ENCODE data around the gene OLFML2B.

The OLFML2B gene

GRCh38 chr1:162020150-162020549 is 3.5 kb downstream of the OLFML2B start:
- TF ChIP-seq GATA2 (IDR thresholded peaks at IDR 0.05; ENCODE audit: low read depth, low read length) (no peak), GATA3 (IDR thresholded peaks at IDR 0.05; ENCODE audit: low read depth, low read length) (no peak)

GRCh38 chr1:162019446-162019845 is 4.2 kb downstream of the OLFML2B start:
- TF ChIP-seq GATA2 (IDR thresholded peaks at IDR 0.05; ENCODE audit: low read depth, low read length) (no peak), GATA3 (IDR thresholded peaks at IDR 0.05; ENCODE audit: low read depth, low read length) (no peak)

- TF ChIP-seq GATA3 (IDR thresholded peaks at IDR 0.05; ENCODE audit: low read depth, low read length) (no peak), GATA2 (IDR thresholded peaks at IDR 0.05; ENCODE audit: low read depth, low read length) (no peak)
Measured at GRCh38 chr1:162019006-162019405, 4.7 kb downstream of the OLFML2B start.

GRCh38 chr1:162018418-162018817 is 5.3 kb downstream of the OLFML2B start:
- no peak for TF ChIP-seq GATA2 (IDR thresholded peaks at IDR 0.05; ENCODE audit: low read depth, low read length)
- TF ChIP-seq GATA3 (IDR thresholded peaks at IDR 0.05; ENCODE audit: low read depth, low read length), result no peak

DNA sequence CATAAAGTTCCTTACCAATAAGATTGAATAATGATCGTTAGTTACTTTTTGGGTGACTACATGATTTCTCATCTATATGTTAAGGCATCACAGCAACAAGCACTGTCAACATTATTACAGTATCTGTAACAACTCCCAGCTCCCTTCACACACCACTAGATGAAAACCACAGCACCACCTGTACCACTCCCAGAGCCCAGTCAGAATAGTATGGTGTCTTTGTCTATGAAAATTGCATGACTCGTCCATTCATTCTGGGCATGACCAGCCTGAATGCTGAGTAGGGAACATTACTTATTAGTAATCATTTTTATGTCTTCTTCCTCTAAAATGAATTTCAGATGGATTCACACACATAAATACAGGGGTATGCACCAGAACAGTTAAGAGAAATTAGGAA is 7.0 kb downstream of the OLFML2B start:
- TF ChIP-seq GATA2 (IDR thresholded peaks at IDR 0.05; ENCODE audit: low read depth, low read length) (no peak), GATA3 (IDR thresholded peaks at IDR 0.05; ENCODE audit: low read depth, low read length) (no peak)

GRCh38 chr1:162015196-162015595 is 8.5 kb downstream of the OLFML2B start:
- TF ChIP-seq GATA2 (IDR thresholded peaks at IDR 0.05; ENCODE audit: low read depth, low read length) (no peak), GATA3 (IDR thresholded peaks at IDR 0.05; ENCODE audit: low read depth, low read length) (no peak)

DNA sequence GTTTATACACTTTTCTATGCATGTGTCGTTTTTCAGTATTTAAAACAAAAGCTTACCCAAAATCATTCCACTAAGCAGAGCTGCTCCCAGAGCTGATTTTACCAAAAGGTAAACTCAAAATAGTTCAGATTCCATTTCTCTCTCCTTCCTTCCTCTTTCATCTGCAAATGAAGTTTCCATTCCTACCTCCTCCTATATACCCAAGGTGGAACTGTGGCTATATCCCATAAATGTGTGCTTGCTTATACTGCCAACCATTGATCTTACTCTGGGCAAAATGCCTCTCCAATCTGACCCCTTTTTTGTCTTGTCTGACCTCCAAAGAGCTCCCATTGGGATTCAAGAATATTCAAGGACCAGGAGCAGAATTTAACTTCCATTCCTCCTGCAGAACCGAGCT is 9.5 kb downstream of the OLFML2B start:
- TF ChIP-seq GATA2 (IDR thresholded peaks at IDR 0.05; ENCODE audit: low read depth, low read length) (no peak), GATA3 (IDR thresholded peaks at IDR 0.05; ENCODE audit: low read depth, low read length) (no peak)

GRCh38 chr1:162013289-162013688 is 10.4 kb downstream of the OLFML2B start:
- no peak for TF ChIP-seq GATA2 (IDR thresholded peaks at IDR 0.05; ENCODE audit: low read depth, low read length)
- TF ChIP-seq GATA3 (IDR thresholded peaks at IDR 0.05; ENCODE audit: low read depth, low read length), result no peak

GRCh38 chr1:162011337-162012012 is 12.2 kb downstream of the OLFML2B start:
- TF ChIP-seq GATA3 (IDR thresholded peaks at IDR 0.05; ENCODE audit: low read depth, low read length), result no peak
- TF ChIP-seq GATA2 (IDR thresholded peaks at IDR 0.05; ENCODE audit: low read depth, low read length), result no peak

- TF ChIP-seq GATA3 (IDR thresholded peaks at IDR 0.05; ENCODE audit: low read depth, low read length) (no peak), GATA2 (IDR thresholded peaks at IDR 0.05; ENCODE audit: low read depth, low read length) (no peak)
Measured at GRCh38 chr1:162010175-162010506, 13.5 kb downstream of the OLFML2B start.

DNA sequence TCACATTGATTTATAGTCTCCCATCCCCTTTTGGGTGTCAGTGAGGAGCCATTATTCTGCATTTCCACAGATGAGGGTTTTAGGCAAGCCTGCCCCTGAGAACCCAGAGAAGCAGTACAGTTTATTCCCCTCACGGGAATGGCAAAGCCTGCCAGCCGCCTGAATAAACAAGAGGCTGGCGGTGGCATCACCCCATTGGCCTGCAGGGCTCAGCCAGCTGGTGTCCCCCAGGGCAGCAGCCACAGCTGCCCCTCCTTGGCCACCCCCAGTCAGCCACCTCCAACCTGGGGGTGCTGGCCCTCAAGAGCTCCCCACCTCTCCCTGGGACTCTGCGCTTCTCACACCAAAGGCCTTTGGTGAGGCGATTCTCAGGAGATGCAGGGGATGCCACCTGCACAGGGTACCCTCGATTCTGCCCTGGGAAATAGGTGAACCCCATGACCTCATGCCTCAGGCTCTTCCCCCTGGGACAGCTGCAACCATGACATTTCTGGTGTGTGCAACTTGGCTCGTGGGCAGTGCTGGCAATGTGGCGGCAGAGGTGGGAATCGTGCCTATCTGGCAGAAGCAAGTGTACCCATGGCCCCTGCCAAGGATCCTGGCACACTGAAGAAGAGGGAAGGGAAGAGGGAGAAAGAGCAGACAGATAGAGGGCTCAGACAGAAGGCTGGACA is 14.0 kb downstream of the OLFML2B start:
- TF ChIP-seq GATA3 (IDR thresholded peaks at IDR 0.05; ENCODE audit: low read depth, low read length), result no peak
- TF ChIP-seq GATA2 (IDR thresholded peaks at IDR 0.05; ENCODE audit: low read depth, low read length), result no peak

DNA sequence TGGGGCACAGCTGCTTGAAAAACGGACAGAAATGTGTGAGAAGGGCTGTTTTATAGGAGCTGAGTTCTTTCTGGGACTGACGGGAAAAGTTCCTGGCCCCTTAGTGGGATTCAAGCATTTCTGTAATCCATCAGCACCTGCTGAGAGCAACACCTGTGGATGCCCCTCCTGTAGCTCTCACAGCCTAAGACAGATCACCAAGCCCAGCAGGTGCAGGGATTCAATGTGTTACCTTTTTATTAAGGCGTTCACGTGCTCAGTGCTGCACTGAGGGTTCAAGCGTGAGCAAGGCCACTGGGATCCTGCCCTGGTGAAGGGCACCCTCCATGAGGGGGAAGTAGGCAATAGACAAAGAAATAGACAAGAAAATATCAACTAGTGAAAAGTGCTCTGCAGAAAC is 14.9 kb downstream of the OLFML2B start:
- no peak for TF ChIP-seq GATA2 (IDR thresholded peaks at IDR 0.05; ENCODE audit: low read depth, low read length)
- TF ChIP-seq GATA3 (IDR thresholded peaks at IDR 0.05; ENCODE audit: low read depth, low read length), result no peak

GRCh38 chr1:162007466-162007865 is 16.2 kb downstream of the OLFML2B start:
- TF ChIP-seq GATA2 (IDR thresholded peaks at IDR 0.05; ENCODE audit: low read depth, low read length), result no peak
- TF ChIP-seq GATA3 (IDR thresholded peaks at IDR 0.05; ENCODE audit: low read depth, low read length), result no peak

- TF ChIP-seq GATA2 (IDR thresholded peaks at IDR 0.05; ENCODE audit: low read depth, low read length), result no peak
- no peak for TF ChIP-seq GATA3 (IDR thresholded peaks at IDR 0.05; ENCODE audit: low read depth, low read length)
Measured at GRCh38 chr1:162006081-162006480, 17.6 kb downstream of the OLFML2B start.

- TF ChIP-seq GATA2 (IDR thresholded peaks at IDR 0.05; ENCODE audit: low read depth, low read length) (no peak), GATA3 (IDR thresholded peaks at IDR 0.05; ENCODE audit: low read depth, low read length) (no peak)
Measured at GRCh38 chr1:162004441-162004950, 19.2 kb downstream of the OLFML2B start.
